DMS114 treated with DMSO at 0.1 percent for 48 hours (cell line): ENCODE measurements around the gene HELZ2.
"Not testable (repeated sequence)": the region's sequence is repeated elsewhere in the genome, so short reads cannot be mapped to it uniquely, and the experiment has no call there.

Experiments used
- DNase-seq: peaks from one replicate; lab custom pipeline; 2025; ENCODE audit not compliant: unreplicated experiment; lab: John Stamatoyannopoulos, UW

Gene HELZ2

DNA sequence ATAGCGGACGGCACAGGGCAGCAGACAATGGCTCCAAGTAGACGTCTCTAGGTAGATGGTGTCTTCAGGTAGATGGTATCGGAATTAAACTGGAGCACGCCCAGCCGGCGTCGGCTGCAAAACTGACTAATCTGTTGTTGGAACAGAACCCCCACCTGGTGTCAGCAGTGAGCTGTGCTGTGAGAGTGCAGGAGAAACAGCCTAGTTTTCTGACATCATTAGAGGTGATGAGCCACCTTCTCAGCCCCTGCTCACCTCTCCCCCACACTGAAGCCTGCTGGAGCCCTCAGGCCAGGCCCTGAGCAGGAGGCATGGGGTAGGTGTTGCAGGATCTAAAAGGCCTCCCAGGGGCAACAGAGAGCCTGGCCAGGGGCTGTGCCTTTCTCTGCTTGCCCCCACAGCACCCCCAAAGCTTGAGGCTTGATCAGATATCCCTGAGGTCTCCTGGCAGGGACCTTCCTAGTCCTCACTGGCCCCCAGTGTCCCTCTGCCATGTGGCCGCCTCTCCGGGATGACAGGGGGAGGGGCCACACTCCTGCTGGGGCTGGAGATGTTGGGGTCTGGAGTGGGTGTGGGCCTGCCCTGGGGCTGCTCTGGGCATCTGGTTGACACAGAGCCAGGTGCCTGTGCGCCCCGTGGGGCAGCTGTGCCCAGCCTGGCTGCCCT, 6.9 kb upstream of the HELZ2 start:
- DNase-seq, result no peak

DNA sequence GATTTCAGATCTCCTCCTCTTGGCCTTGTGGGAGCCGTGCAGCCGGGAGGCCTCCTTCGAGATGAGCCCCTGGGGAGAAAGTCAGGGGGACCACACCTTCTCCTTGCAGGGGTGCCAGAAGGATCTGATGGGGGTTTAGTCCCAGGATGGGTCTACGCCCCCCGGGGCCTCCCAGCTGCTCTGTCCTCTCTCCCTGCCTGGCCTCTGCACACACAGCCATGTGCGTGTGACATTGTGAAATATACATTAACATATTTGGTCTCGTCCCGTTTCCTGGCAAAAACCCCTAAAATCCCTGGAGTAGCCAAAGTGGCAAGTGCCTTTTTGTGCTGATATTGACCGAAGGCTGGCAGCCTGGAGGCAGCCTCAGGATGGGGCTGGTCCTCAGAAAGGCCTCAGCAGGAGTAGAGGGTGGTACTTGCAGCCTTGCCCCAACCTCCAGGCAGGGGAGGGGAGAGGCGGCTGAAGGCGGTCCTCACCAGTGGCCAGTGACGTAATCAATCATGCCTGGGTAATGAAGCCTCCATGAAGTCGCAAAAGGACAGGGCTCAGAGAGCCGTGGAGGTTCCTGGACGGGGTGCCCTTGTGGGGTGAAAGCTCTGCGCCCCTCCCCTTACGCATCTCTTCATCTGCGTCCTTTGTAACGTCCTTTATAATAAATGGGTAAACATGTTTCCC, 5.1 kb upstream of the HELZ2 start:
- DNase-seq, result no peak

DNA sequence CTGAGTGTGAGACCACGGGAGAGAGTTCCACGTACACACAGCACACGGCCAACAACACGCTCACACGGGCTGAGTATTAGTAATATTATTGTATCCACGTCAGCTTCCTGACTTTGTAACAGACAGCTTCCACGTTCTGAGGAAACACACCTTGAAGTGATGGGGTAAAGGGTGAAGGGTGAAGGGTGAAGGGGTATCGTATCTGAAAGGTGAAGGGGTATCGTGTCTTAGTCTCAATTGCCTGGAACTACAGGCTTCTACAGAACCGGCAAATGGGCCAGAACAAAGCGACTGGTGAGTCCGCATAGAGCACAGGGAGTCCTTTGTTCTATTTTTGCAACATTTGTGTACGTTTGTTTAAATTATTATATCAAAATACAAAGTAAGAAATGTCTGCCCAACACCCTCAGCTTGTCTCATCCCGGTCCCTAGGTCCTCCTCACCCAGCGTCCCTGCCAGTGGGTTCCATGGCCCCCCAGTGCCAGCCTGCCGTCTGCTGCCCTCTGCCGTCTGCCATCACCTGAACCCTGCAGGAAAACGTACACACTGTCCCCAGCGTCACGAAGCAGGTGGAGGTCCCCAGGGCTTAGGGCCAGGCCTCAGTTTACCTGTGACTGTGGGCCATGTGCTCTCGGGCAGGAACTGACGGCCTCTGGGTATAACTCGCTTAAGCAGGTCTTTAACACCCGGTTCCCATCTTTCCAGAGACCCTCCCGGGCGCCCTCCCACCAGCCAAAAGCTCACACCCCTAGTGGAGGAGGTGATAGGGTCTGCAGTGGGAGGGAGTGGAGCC, 4.4 kb upstream of the HELZ2 start:
- no peak for DNase-seq

DNA sequence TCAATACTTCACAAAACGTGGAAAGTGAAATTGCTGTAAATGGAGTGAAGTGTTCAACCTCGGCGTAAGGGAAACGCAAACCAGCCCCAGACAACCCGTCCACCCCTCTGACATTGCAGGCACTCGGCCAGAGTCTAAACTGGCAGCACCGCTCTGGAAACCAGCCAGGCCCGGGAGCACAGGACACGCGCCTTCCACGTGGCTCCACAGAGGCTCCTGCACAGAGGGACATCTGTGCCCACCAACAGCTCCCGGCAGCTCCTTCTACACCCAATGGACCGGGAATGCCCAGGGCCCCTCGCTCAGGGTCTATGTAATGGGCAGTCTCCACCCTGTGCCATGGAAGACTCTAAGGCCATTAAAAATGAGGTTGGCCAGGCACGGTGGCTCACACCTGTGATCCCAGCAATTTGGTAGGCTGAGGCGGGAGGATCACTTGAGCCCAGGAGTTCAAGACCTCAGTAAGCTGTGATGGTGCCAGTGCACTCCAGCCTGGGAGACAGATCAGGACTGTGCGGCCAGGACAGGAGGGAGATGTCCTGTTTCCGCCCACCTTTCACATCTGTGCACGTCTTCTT, 3.4 kb upstream of the HELZ2 start:
- no peak for DNase-seq

DNA sequence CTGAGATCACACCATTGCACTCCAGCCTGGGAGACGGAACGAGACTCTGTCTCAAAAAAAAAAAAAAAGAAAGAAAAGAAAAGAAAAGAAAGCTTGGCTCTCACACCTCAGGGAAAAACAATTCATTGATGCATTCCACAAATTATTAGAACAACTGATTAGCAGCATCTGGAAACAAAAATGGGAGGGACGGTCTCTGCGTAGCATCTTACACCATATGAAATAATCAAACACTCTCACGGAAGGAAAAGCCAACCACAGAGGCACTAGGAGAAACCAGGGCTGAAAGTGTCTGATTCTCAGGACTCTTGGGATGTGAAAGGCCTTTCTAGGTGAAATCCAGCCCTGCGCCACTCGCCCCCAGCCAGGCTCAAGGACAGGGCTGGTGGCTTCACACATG, 2.3 kb upstream of the HELZ2 start:
- DNase-seq, result no peak

DNA sequence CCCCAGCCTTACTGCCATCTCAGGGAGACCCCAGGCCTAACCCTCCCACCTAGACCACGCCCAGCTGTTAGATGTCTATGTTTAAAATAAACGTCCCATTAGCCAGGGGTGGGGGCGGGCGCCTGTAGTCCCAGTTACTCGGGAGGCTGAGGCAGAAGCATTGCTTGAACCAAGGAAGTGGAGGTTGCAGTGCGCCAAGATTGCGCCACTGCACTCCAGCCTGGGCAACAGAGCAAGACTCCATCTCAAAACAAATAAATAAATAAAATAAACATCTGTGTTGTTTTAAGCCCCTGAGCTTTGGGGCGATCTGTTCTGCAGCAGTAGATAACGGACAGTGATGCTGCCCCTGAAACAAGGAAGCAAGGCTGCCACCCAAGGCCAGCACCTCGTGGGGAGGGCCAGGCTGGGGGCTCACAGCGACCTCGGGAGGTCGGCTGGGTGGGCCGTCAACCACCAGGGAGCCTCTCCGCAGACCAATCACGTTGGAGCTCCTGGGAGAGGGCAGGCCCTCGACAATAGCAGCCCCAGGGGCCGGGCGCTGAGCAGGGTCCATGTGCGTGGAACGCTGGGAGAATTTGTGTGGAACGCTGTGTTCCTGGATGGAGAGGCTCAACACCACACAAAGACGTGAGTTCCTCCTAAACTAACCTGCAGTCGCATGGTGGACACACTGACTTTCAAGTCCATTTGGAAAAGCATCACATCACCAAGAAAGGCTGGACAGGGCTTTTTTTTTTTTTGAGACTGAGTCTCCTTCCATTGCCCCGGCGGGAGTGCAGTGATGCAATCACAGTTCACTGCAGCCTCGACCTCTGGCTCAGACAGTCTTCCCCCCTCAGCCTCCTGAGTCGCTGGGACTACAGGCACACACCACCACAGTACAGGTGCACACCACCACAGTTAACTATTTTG, 1.0 kb upstream of the HELZ2 start:
- DNase-seq, result no peak

DNA sequence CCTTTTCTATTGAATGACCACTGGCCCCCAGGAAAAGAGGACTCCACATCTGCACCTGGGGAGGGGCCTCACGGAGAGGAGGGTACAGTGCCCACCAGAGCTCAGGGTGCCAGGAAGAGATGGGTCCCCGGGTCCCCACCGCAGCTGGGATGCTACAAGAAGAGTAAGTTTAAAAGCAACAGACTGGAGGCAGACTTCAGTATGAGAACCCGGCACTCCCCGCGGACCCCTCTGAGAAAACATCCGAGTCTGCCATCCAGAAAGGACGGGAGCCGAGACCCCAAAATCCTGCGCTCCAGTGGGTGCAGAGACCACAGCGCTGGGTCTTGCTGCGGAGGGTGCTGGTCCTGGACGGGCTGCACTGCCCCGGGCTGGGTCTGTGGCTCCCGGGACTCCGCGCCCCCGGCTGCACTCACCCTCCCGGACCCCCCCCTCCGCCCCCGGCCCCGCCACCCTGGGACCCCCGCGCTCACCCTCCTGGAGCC, 350 bp downstream of the HELZ2 start:
- DNase-seq, result no peak

DNA sequence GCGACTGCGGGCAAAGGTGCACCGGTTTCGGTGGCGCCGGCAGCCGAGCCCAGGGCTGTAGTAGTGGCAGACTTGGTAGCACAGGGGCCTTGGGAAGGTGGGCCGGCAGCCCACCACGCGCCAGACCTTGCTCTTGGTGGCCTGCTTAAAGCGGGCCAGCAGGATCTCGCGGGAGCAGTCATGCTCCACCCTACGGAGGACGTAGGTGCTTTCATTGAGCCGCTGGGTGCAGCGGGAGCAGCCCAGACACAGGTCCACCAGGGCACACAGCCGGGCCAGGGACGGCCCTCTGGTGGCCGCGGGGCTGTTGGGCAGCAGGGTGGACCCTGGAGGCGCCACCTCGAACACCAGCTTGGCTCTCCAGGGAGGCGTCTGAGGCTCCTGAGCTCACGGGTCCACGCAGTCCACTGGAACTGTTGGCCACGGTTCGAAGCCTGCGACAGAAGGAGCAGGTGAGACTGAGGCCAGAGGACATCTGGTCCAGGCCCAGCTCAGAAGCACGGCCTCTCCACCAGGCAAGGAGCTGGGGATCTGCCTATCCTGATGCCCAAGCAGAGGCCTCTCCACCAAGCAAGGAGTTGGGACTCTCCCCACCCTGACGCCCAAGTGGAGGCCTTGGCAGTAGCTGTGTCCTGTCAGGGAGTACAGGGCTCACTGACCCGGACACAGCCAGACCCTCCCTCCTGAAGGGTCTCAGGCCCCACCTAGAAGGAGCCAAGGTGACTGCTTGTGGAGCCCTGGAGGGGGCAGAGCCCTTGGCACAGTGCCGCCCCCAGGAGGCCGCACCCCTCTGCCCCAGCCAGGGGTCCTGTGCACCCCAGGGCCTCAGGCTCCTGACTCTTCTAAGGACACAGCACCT, 1.0 kb downstream of the HELZ2 start:
- no peak for DNase-seq

DNA sequence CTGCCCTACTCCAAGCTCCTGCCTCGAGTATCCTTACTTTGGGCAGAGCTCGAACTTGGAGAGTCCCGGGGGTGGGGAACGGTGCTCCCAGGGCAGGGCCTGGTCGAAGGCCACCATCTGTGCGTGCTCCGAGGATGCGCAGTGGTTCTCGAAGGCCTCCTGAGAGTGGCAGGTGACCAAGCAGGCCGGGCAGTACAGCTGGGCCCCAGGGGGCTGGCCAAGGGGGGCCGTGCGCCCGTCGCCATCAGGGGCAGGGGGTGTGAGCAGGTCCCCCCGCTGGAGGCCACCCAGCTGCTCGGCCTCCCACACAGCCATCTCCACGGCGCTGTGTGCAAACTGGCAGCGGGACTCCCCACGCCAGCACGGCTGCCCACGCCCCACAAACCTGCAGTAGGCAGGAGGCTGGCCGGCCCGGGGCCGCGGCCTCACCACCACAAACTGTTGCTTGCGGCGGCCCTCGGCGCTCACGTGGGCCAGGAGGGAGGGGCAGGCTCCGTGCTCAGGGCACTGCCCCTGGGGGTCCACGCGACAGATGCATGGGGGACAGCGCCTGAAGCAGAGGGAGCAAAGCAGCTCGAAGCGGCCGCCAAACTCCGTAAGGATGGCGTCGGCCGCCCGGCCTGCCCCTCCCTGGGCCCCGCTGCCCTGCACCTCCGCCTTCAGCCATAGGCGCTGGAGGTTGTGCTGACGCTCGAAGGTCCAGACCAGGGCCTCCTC, 1.8 kb downstream of the HELZ2 start:
- DNase-seq, result no peak

DNA sequence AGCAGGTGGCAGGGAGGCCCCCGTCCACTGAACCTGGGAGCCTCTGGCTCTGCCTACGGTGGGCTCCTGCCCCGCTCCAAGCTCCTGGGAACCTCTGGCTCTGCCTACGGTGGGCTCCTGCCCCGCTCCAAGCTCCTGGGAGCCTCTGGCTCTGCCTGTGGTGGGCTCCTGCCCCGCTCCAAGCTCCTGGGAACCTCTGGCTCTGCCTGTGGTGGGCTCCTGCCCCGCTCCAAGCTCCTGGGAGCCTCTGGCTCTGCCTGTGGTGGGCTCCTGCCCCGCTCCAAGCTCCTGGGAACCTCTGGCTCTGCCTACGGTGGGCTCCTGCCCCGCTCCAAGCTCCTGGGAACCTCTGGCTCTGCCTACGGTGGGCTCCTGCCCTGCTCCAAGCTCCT, 3.0 kb downstream of the HELZ2 start:
- not testable (repeated sequence) for DNase-seq

DNA sequence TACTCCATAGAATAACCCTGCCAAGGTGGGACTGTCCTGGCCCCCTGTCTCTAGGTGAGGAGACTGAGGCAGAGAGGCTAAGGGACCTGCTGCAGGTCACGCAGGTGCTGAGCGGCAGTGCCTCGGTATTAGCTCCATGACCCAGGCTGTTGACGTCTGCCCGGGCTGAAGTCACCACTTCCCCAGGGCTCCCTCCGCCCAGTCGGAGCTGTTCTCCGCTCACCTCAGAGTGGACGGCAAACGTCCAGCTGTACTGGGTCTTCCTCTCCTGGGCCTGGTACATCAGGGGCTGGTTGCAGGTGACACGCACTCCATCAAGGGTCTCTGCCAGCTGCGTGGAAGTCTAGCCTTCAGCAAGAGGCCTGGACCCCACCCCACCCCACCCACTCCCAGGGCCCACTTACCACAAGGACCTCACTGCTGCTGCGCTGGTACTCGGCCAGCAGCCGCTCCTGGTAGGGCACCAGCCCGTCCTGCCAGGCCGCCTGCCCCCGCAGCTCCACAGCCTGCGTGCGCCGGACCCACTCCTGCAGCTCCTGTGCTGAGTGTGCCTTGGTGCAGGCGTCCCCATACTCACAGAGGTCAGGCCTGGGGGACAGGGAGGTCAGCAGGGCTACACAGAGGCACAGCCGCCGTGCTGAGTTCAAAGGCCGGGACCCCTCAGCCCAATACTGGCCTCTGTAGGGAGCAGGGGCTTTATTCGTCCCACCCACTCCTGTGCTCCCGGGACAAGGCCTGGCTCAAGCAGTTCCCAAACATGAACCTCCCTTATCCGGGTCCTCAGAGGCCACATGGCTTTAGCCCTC, 3.6 kb downstream of the HELZ2 start:
- DNase-seq, result no peak

DNA sequence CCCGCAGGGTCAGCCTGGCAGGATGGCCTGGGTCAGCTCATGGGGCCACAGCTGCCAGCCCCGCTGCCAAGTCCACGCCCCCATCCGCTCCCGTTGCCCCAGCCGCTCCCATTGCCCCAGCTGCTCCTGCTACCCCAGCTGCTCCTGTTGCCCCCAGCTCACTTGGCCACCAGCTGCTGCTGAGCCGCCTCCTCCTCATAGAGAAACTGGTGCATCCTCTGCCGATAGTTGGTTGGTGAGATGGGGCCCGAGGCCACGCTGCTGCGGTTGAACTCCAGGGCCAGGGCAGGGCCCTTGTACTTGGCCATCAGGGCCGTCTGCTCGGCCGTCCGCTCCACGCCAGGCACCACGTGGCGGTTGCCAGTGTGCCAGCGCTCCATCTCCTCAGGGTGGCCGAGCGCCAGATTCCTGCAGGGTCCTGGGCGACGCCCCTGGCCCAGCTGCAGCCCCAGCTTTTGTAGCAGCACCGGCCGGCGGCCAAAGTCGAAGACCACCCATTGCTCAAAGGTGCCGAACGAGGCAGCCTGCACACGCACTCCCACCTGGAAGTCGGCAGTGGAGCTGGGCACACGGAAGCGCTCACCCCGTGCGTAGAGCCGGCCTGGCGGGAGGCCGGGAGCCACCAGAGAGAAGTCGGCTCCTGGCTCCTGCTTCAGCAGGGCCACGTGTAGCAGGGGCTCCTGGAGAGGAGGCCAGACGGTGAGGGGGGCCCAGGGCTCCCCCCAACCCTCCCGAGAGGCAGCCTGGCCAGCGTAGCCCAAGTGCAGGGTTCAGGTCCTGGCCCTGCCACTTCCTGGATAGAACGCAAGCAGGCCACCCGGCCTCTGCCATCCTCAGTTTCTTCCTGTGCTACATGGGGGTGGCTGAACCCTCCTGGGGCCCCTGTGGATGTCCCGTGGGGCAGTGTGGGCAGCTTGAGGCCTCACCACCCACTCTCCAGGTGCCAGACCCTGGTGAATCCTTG, 4.8 kb downstream of the HELZ2 start:
- DNase-seq, result no peak

DNA sequence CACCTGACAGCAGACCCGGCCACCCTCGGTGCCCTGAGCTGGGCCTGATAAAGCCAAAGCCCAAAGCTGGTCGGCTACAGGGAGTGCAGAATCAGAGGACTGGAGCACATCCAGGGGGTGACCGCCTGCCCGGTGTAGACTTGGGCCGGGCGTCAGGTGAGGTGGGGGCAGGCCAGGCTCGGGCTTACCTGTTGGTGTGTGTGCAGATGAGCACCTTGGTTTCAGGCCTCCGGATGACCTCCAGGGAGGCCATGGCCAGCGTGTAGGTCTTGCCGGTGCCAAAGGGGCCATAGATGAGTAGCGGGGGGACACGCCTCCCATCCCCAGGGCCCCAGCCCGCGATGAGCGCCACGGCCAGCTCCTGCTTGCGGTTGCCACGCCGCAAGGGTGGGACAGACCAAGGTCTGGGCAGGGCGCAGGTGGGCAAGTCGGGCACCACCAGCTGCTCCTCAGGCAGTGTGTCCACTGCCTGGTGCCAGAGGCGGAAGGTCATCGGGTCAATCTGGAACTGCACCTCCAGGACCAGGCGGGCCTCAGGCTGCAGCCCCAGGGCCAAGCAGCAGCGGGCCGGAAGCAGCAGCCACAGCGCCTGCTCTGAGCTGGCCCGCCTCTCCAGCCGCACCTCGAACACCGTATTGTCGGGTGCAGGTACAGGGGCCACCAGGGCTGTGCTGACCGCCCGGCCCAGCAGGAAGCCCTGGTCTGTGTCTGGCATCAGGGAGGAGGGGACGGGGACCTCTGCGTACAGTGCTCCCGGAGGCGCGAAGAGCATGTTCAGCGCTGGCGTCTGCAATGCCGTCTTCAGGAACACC, 5.7 kb downstream of the HELZ2 start:
- no peak for DNase-seq

DNA sequence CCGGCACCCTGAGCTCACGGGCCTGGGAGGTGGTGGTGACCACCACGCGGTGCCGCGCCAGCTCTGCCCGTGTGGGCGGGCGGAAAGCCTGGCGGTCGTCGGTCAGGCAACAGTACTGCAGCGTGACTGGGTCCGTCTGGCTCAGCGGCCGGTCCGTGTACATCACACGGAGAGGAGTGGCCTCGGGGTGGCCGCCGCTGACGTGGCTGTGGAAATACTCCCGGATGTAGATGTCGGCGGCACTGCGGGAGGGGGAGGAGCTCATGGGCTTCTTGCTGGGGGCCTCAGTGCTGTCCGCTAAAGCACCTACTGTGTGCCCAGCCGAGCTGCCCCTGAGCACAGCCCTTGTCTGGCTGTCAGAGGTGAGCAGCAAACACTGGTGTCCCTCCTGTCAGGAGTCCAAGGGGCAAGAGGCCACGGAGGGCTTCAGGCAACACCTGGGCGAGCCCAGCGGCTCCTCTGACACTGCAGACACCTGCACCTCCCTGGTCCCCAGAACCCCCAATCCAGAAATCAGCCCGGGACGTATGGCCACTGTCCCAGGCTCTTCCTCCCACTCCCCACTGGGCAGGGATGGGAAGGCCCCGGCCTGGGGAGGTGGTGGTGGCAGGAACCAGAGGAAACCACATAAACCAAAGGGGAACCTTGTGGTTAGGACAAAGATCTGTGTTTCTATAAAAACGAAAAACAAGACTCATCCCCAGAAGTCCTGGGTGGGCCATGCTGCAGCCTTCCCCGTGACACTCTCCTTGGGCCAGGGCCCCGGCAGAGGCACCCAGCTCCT, 6.5 kb downstream of the HELZ2 start:
- no peak for DNase-seq

DNA sequence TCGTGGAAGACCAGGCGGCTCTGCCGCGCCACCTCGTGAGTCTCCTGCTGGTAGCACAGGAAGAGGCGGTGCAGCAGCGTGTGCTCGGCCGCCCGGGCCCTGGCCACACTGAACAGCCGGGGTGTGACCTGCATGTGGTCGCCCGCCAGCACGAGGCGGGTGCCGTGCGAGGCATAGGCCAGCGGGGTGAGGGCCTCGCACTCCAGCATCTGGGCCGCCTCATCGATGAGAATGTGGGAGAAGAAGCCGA, 7.0 kb downstream of the HELZ2 start:
- DNase-seq, result no peak
